Transverse colon (tissue), 4 donors: ENCODE measurements around the gene CBLN4. TPM values are rescaled to one million over a fixed set of nuclear protein-coding genes. Genes with fewer than 3 reads are reported as not detected.

ENCODE experiments used
- DNase-seq: peaks from one replicate; pipeline ENCODE4 v3.0.0-alpha.2; 2019
- H3K27ac ChIP-seq, 4 donors: fragments of 200-600 bp; sonication (generic); 2 replicates each; pipeline ENCODE4 v1.5.1; 2016 to 2018; ENCODE audit warnings: inconsistent platforms in 4 of 4
- H3K27me3 ChIP-seq: fragments of 200-600 bp; sonication (generic); 2 replicates; pipeline ENCODE4 v1.5.1; 2017; ENCODE audit warnings: inconsistent platforms
- H3K36me3 ChIP-seq, 4 donors: fragments of 200-600 bp; sonication (generic); 2 replicates each; pipeline ENCODE4 v1.5.1; 2017 to 2019; ENCODE audit warnings: inconsistent platforms in 4 of 4
- H3K4me1 ChIP-seq, 4 donors: fragments of 200-600 bp; sonication (generic); 2 replicates each; pipeline ENCODE4 v1.5.1; 2017 to 2020; ENCODE audit warnings: inconsistent platforms in 4 of 4
- H3K4me3 ChIP-seq, 4 donors: fragments of 200-600 bp; sonication (generic); 1 replicate in 1 of 4; 2 replicates in 3 of 4; pipeline versions ENCODE4 v1.5.1 to v1.6.1; 2017 to 2019; ENCODE audit warnings: inconsistent platforms in 4 of 4
- H3K9me3 ChIP-seq, 2 donors: fragments of 200-600 bp; sonication (generic); 2 replicates each; pipeline ENCODE4 v1.5.1; 2017 to 2019; ENCODE audit warnings: inconsistent platforms in 2 of 2
- CTCF ChIP-seq, 5 experiments: fragments of 200-600 bp in 3 of 5; fragments of 450-650 bp in 2 of 5; sonication (generic) in 3 of 5; IDR thresholded peaks; 1 replicate in 2 of 5; 2 replicates in 3 of 5; pipeline ENCODE4 v1.5.1; 2016 to 2017; ENCODE audit warnings: antibody characterized with exemption in 5 of 5, inconsistent platforms in 3 of 5, mild to moderate bottlenecking in 2 of 5, moderate library complexity in 1 of 5
- EP300 ChIP-seq: sonication (generic); formaldehyde crosslinking; IDR thresholded peaks from one replicate; pipeline ENCODE4 v1.6.1; 2017; ENCODE audit warnings: antibody characterized with exemption, low read depth
- POLR2A ChIP-seq: fragments of 450-650 bp; IDR thresholded peaks from one replicate; pipeline ENCODE4 v1.6.1; 2016; ENCODE audit warnings: antibody characterized with exemption, mild to moderate bottlenecking, moderate library complexity
- POLR2AphosphoS5 ChIP-seq, 3 donors: sonication (generic); formaldehyde crosslinking; IDR thresholded peaks; one replicate each; pipeline ENCODE4 v1.6.1; 2016; ENCODE audit warnings: antibody characterized with exemption in 3 of 3
- WGBS, 2 donors: methylation state at CpG; one replicate each; pipeline ENCODE4 v1.1.5; 2018; ENCODE audit warnings: low coverage in 1 of 2; 5-methylcytosine and 5-hydroxymethylcytosine counted together
- in situ Hi-C, 4 donors: fragments of 200-750 bp; cut with MboI; loops; one replicate each; pipeline versions ENCODE4 v1.15.0 to v1.15.1; 2017; ENCODE audit warnings: low sequenced_read_pairs in 3 of 4, low pct_ligation_motif_present in 1 of 4, low pct_unique_long_range_greater_than_20kb in 1 of 4
- intact Hi-C: fragments of 100-400 bp; cut with DNase I; formaldehyde crosslinking; loops from one replicate; pipeline ENCODE4 v1.15.1; 2023; ENCODE audit warnings: low total_unique reads
- total RNA-seq, 4 donors: library from RNA; depleted of rRNA; stranded (reverse); fragments of >200 nt; gene quantifications; one replicate each; pipeline ENCODE4 v1.1.0, GENCODE V29; 2016

The CBLN4 gene
- total RNA-seq, 4 donors from 2014 or later: 0.14 TPM; not detected in 3

GRCh38 chr20:56004611-56005388 is 519 bp downstream of the CBLN4 start:
- in situ Hi-C loops (no loop called here), intact Hi-C loops (no loop called here)
- H3K36me3 ChIP-seq: no peaks in the 10 kb centered on the region
- H3K4me3 ChIP-seq: no peak overlapping the region
- peaks cover 63% of the 10 kb centered on the region for H3K27me3 ChIP-seq
- TF ChIP-seq POLR2AphosphoS5 (IDR thresholded peaks at IDR 0.05) (no peak), POLR2A (no peak), CTCF (IDR thresholded peaks at IDR 0.05) (no peak), EP300 (no peak)
- peaks cover 0 to 7% (median 3%) of the 10 kb centered on the region in 4 donors for H3K4me1 ChIP-seq
- H3K27ac ChIP-seq: no peak overlapping the region
- DNase-seq: no peak
- WGBS, 2 donors: 29% methylated on average over 54 of the region's 70 CpGs; no CpG with 5 or more reads in 1 of the 2 donors
- H3K9me3 ChIP-seq: no peaks in the 10 kb centered on the region

GRCh38 chr20:56004007-56004406 is 1.3 kb downstream of the CBLN4 start:
- H3K4me1 ChIP-seq: peaks cover 0 to 7% (median 3%) of the 10 kb centered on the region in 4 donors
- H3K9me3 ChIP-seq: no peaks in the 10 kb centered on the region
- DNase-seq: peak; percentile 13
- no peak overlapping the region for H3K4me3 ChIP-seq
- 36% methylated on average over 19 of the region's 41 CpGs; no CpG with 5 or more reads in 1 of the 2 donors for WGBS, 2 donors
- intact Hi-C loops (no loop called here), in situ Hi-C loops (no loop called here)
- peaks cover 63% of the 10 kb centered on the region for H3K27me3 ChIP-seq
- no peak for TF ChIP-seq EP300
- no peak for TF ChIP-seq POLR2AphosphoS5 (IDR thresholded peaks at IDR 0.05)
- TF ChIP-seq POLR2A: no peak
- no peak for TF ChIP-seq CTCF (IDR thresholded peaks at IDR 0.05)
- no peaks in the 10 kb centered on the region for H3K36me3 ChIP-seq
- no peak overlapping the region for H3K27ac ChIP-seq

GRCh38 chr20:56002908-56003800 is 2.2 kb downstream of the CBLN4 start:
- Histone ChIP-seq H3K4me3 (no peak overlapping the region), H3K4me1 (peaks cover 0 to 7% (median 3%) of the 10 kb centered on the region in 4 donors), H3K36me3 (no peaks in the 10 kb centered on the region), H3K27me3 (peaks cover 63% of the 10 kb centered on the region), H3K27ac (no peak overlapping the region), H3K9me3 (no peaks in the 10 kb centered on the region)
- DNase-seq: no peak
- TF ChIP-seq POLR2A: no peak
- no peak for TF ChIP-seq EP300
- TF ChIP-seq CTCF (IDR thresholded peaks at IDR 0.05): no peak
- no peak for TF ChIP-seq POLR2AphosphoS5 (IDR thresholded peaks at IDR 0.05)
- intact Hi-C loops: no loop called here
- 28 to 32% methylated on average over 20 to 33 of the region's 38 CpGs for WGBS, 2 donors
- in situ Hi-C loops: no loop called here

GRCh38 chr20:56001890-56002289 is 3.4 kb downstream of the CBLN4 start:
- no peak overlapping the region for H3K4me3 ChIP-seq

More at GRCh38 chr20:56001890-56002289, 3.4 kb downstream of the CBLN4 start:
- Histone ChIP-seq H3K9me3 (no peaks in the 10 kb centered on the region), H3K27ac (no peak overlapping the region), H3K27me3 (peaks cover 52% of the 10 kb centered on the region), H3K36me3 (no peaks in the 10 kb centered on the region), H3K4me1 (peaks cover 0 to 7% (median 3%) of the 10 kb centered on the region in 4 donors)
- no peak for DNase-seq
- no peak for TF ChIP-seq CTCF (IDR thresholded peaks at IDR 0.05)
- no peak for TF ChIP-seq EP300
- no peak for TF ChIP-seq POLR2AphosphoS5 (IDR thresholded peaks at IDR 0.05)
- TF ChIP-seq POLR2A: no peak
- in situ Hi-C loops: no loop called here
- intact Hi-C loops: no loop called here
- WGBS, 2 donors: 70 to 81% methylated on average over 3 of the region's 3 CpGs
